A204.1 (cell line): ENCODE data around the gene BAZ2A.

Source experiments
- FAIRE-seq: peaks from 2 replicates; lab custom pipeline; 2012; peaks lifted over from hg19 to GRCh38; lab: Jason Lieb, UNC

BAZ2A gene

GRCh38 chr12:56634837-56635791, 5.0 kb upstream of the BAZ2A start:
- no peak for FAIRE-seq

- no peak for FAIRE-seq
Observed at GRCh38 chr12:56634242-56634836, 4.2 kb upstream of the BAZ2A start.

GRCh38 chr12:56633468-56634241, 3.5 kb upstream of the BAZ2A start:
- no peak for FAIRE-seq

- no peak for FAIRE-seq
Observed at GRCh38 chr12:56632701-56633467, 2.8 kb upstream of the BAZ2A start.

- FAIRE-seq, result no peak
Observed at GRCh38 chr12:56631790-56632700, 1.9 kb upstream of the BAZ2A start.

GRCh38 chr12:56629459-56630179, 507 bp downstream of the BAZ2A start:
- FAIRE-seq, result no peak

- FAIRE-seq, result no peak
Observed at GRCh38 chr12:56628671-56629458, 1.3 kb downstream of the BAZ2A start.

GRCh38 chr12:56626701-56627100, 3.4 kb downstream of the BAZ2A start:
- no peak for FAIRE-seq

- no peak for FAIRE-seq
Observed at GRCh38 chr12:56622535-56622934, 7.6 kb downstream of the BAZ2A start.

- no peak for FAIRE-seq
Observed at GRCh38 chr12:56616925-56617324, 13.2 kb downstream of the BAZ2A start.

GRCh38 chr12:56616244-56616643, 13.9 kb downstream of the BAZ2A start:
- FAIRE-seq, result no peak

- FAIRE-seq, result no peak
Observed at GRCh38 chr12:56614627-56615026, 15.5 kb downstream of the BAZ2A start.

GRCh38 chr12:56604355-56604754, 25.8 kb downstream of the BAZ2A start:
- FAIRE-seq, result no peak

- FAIRE-seq, result no peak
Observed at GRCh38 chr12:56602239-56602638, 27.9 kb downstream of the BAZ2A start.

- FAIRE-seq, result no peak
Observed at GRCh38 chr12:56601503-56601902, 28.6 kb downstream of the BAZ2A start.

- FAIRE-seq, result no peak
Observed at GRCh38 chr12:56600753-56601152, 29.4 kb downstream of the BAZ2A start.

GRCh38 chr12:56599797-56600196, 30.3 kb downstream of the BAZ2A start:
- FAIRE-seq, result no peak

GRCh38 chr12:56599041-56599440, 31.1 kb downstream of the BAZ2A start:
- no peak for FAIRE-seq

GRCh38 chr12:56596815-56597214, 33.3 kb downstream of the BAZ2A start:
- FAIRE-seq, result no peak
